SHP77 treated with DMSO at 0.1 percent for 48 hours (cell line): ENCODE results near the gene CHAT.

Source experiments
- DNase-seq: peaks from one replicate; lab custom pipeline; 2025; lab: John Stamatoyannopoulos, UW

CHAT gene

GRCh38 chr10:49613882-49614241 lies at the start of gene CHAT:
Gene CHAT (plus strand): TSS chr10:49614037. CDS start chr10:49614190, 153 bp downstream.
- no peak for DNase-seq

GRCh38 chr10:49564461-49565009 lies 49.3 kb upstream of the CHAT start:
- DNase-seq: no peak

- DNase-seq: no peak
Observed at GRCh38 chr10:49567810-49568209, 46.0 kb upstream of the CHAT start.

- no peak for DNase-seq
Observed at GRCh38 chr10:49568235-49568634, 45.6 kb upstream of the CHAT start.

- no peak for DNase-seq
Observed at GRCh38 chr10:49569031-49569631, 44.7 kb upstream of the CHAT start.

GRCh38 chr10:49571388-49571787 lies 42.4 kb upstream of the CHAT start:
- DNase-seq: no peak

GRCh38 chr10:49572594-49573114 lies 41.2 kb upstream of the CHAT start:
- no peak for DNase-seq

GRCh38 chr10:49575489-49576072 lies 38.3 kb upstream of the CHAT start:
- no peak for DNase-seq

GRCh38 chr10:49577182-49577925 lies 36.5 kb upstream of the CHAT start:
- DNase-seq: no peak

GRCh38 chr10:49578392-49578791 lies 35.4 kb upstream of the CHAT start:
- DNase-seq: no peak

- DNase-seq: no peak
Observed at GRCh38 chr10:49579621-49580020, 34.2 kb upstream of the CHAT start.

- DNase-seq: no peak
Observed at GRCh38 chr10:49585387-49585786, 28.4 kb upstream of the CHAT start.

- DNase-seq: no peak
Observed at GRCh38 chr10:49587981-49588380, 25.9 kb upstream of the CHAT start.

- DNase-seq: peak; percentile 23
Observed at GRCh38 chr10:49592726-49593563, 20.9 kb upstream of the CHAT start.

GRCh38 chr10:49593564-49593875 lies 20.3 kb upstream of the CHAT start:
- no peak for DNase-seq

GRCh38 chr10:49593998-49594397 lies 19.8 kb upstream of the CHAT start:
- no peak for DNase-seq

- DNase-seq: no peak
Observed at GRCh38 chr10:49594594-49594993, 19.2 kb upstream of the CHAT start.

- DNase-seq: no peak
Observed at GRCh38 chr10:49595003-49595712, 18.7 kb upstream of the CHAT start.

GRCh38 chr10:49595713-49596492 lies 17.9 kb upstream of the CHAT start:
- DNase-seq: no peak

- DNase-seq: no peak
Observed at GRCh38 chr10:49596493-49596809, 17.4 kb upstream of the CHAT start.

- no peak for DNase-seq
Observed at GRCh38 chr10:49596836-49597235, 17.0 kb upstream of the CHAT start.
